SK-N-MC (cell line): ENCODE results near the gene STX1A.

Experiments
- EZH2 ChIP-seq: fragments of 200-600 bp; sonication (generic); IDR thresholded peaks from one replicate; pipeline ENCODE4 v1.6.1; 2017; ENCODE audit warnings: antibody characterized with exemption
- POLR2AphosphoS5 ChIP-seq: IDR thresholded peaks from 2 replicates; pipeline ENCODE4 v1.6.1; 2012; ENCODE audit warnings: mild to moderate bottlenecking, low read depth, low read length, borderline replicate concordance

DNA sequence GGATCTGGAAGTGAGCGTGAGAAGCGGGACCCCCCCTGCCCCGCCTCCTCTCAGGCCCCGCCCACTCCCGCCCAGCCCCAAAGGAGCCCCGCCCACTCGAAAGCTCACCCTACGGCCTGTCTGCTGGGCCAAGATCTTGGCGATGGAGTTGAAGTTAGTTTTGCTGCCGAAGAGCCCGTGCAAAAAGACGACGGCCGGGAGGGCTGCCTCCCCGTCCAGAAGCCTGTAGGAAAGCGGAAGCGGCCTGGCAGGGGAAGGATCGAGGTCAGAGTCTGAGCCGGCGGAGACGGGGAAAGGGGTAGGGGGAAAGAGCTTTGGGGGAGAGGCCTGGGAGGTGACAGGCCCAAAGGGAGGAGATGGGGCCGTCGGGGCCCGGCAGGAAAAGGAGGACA is 18.7 kb upstream of the STX1A start:
- TF ChIP-seq POLR2AphosphoS5 (peak; percentile 38; the same call in 1 of the 2 replicates), EZH2 (no peak)
